HepG2 (cell line): ENCODE data around the gene RBCK1. TPM values are rescaled to one million over a fixed set of nuclear protein-coding genes. Genes with fewer than 3 reads are reported as not detected.

Experiments
- IKZF5 ChIP-seq: IDR thresholded peaks from 2 replicates; pipeline ENCODE4 v1.6.1; 2018; ENCODE audit warnings: missing genetic modification reagents, mild to moderate bottlenecking, missing compliant biosample characterization
- MAFF ChIP-seq: IDR thresholded peaks from 2 replicates; pipeline ENCODE4 v1.6.1; 2011; ENCODE audit warnings: low read depth, low read length, improper control_type of control experiment
- MAFK ChIP-seq, 2 experiments: IDR thresholded peaks in 1 of 2; conservative IDR thresholded peaks in 1 of 2; 2 replicates each; pipeline ENCODE4 v1.6.1; 2011; ENCODE audit warnings: improper control_type of control experiment in 2 of 2, low read length in 2 of 2
- MAX ChIP-seq: IDR thresholded peaks from 2 replicates; pipeline ENCODE4 v1.6.1; 2012; ENCODE audit warnings: inconsistent platforms
- NR2F1 ChIP-seq, 2 experiments: fragments of 450-650 bp in 1 of 2; formaldehyde crosslinking in 1 of 2; IDR thresholded peaks; 2 replicates each; pipeline versions ENCODE4 v1.5.0 to v1.6.1; 2016 to 2020; ENCODE audit warnings: mild to moderate bottlenecking in 1 of 2, missing compliant biosample characterization in 1 of 2, missing genetic modification reagents in 1 of 2, moderate library complexity in 1 of 2
- TCF12 ChIP-seq, 2 experiments: fragments of 450-650 bp in 1 of 2; sonication (generic) in 1 of 2; formaldehyde crosslinking in 1 of 2; IDR thresholded peaks; 2 replicates each; pipeline versions ENCODE4 v1.6.1 to v1.8.0; 2017 to 2022; ENCODE audit warnings: antibody characterized with exemption in 1 of 2, mild to moderate bottlenecking in 1 of 2, missing genetic modification reagents in 1 of 2, moderate library complexity in 1 of 2
- THAP11 ChIP-seq: IDR thresholded peaks from 2 replicates; pipeline ENCODE4 v1.6.1; 2016; ENCODE audit warnings: missing biosample characterization, missing genetic modification reagents
- ZBTB33 ChIP-seq: sonication (generic); formaldehyde crosslinking; IDR thresholded peaks from 2 replicates; pipeline ENCODE4 v1.4.0; 2020; ENCODE audit warnings: missing genetic modification reagents
- ZBTB42 ChIP-seq: sonication (generic); formaldehyde crosslinking; IDR thresholded peaks from 2 replicates; pipeline ENCODE4 v1.5.0; 2020; ENCODE audit warnings: mild to moderate bottlenecking, missing genetic modification reagents
- ZC3H4 ChIP-seq: sonication (generic); formaldehyde crosslinking; IDR thresholded peaks from 2 replicates; pipeline ENCODE4 v1.4.0; 2020; ENCODE audit warnings: missing genetic modification reagents, borderline replicate concordance
- ZEB1 ChIP-seq: IDR thresholded peaks from 2 replicates; pipeline ENCODE4 v1.6.1; 2012; ENCODE audit warnings: mild to moderate bottlenecking, low read depth, inconsistent platforms; ENCODE audit not compliant: insufficient replicate concordance
- ZFP82 ChIP-seq: sonication (generic); formaldehyde crosslinking; IDR thresholded peaks from 2 replicates; pipeline ENCODE4 v1.5.1; 2020; ENCODE audit warnings: mild to moderate bottlenecking, missing genetic modification reagents, borderline replicate concordance
- ZHX1 ChIP-seq: sonication (generic); formaldehyde crosslinking; IDR thresholded peaks from 2 replicates; pipeline ENCODE4 v1.8.1; 2022; ENCODE audit warnings: low read depth, mild to moderate bottlenecking, missing genetic modification reagents
- ZMAT3 ChIP-seq: sonication (generic); formaldehyde crosslinking; conservative IDR thresholded peaks from 2 replicates; pipeline ENCODE4 v1.7.0; 2021; ENCODE audit warnings: missing genetic modification reagents
- ZMYM2 ChIP-seq: sonication (generic); formaldehyde crosslinking; IDR thresholded peaks from 2 replicates; pipeline ENCODE4 v1.8.0; 2022; ENCODE audit warnings: mild to moderate bottlenecking, missing genetic modification reagents
- ZNF260 ChIP-seq: sonication (generic); formaldehyde crosslinking; IDR thresholded peaks from 2 replicates; pipeline ENCODE4 v1.4.0; 2020; ENCODE audit warnings: missing genetic modification reagents, low read depth, mild to moderate bottlenecking, borderline replicate concordance
- ZNF362 ChIP-seq: sonication (generic); formaldehyde crosslinking; IDR thresholded peaks from 2 replicates; pipeline ENCODE4 v1.4.0; 2020; ENCODE audit warnings: missing genetic modification reagents, mild to moderate bottlenecking, borderline replicate concordance
- ZNF572 ChIP-seq: sonication (generic); formaldehyde crosslinking; IDR thresholded peaks from 2 replicates; pipeline ENCODE4 v1.5.1; 2020; ENCODE audit warnings: mild to moderate bottlenecking, missing genetic modification reagents
- ZNF691 ChIP-seq: sonication (generic); formaldehyde crosslinking; IDR thresholded peaks from 2 replicates; pipeline ENCODE4 v1.4.0; 2020; ENCODE audit warnings: missing genetic modification reagents, low read depth, mild to moderate bottlenecking, borderline replicate concordance
- ZNF780A ChIP-seq: sonication (generic); formaldehyde crosslinking; IDR thresholded peaks from 2 replicates; pipeline ENCODE4 v1.8.0; 2022; ENCODE audit warnings: mild to moderate bottlenecking, missing genetic modification reagents, moderate library complexity
- ZNF782 ChIP-seq: sonication (generic); formaldehyde crosslinking; IDR thresholded peaks from 2 replicates; pipeline ENCODE4 v1.4.0; 2020; ENCODE audit warnings: missing genetic modification reagents, mild to moderate bottlenecking, borderline replicate concordance
- polyA plus RNA-seq, 8 experiments: library from polyadenylated mRNA; depleted of rRNA in 3 of 8; stranded (reverse) in 7 of 8; unstranded in 1 of 8; fragments of >200 nt; fragmentation: Illumina TruSeq in 4 of 8; extraction: Trizol in 4 of 8; gene quantifications; 2 replicates each; pipeline versions ENCODE4 v1.2.1 to v1.2.3, GENCODE V29; 2011 to 2016; ENCODE audit warnings: low read depth in 4 of 8, missing spikeins in 1 of 8, mixed read lengths in 1 of 8; ENCODE audit not compliant: insufficient read depth in 1 of 8
- total RNA-seq, 5 experiments: library from RNA; depleted of rRNA; stranded (reverse); fragments of >200 nt; fragmentation: Illumina TruSeq; extraction: Trizol; gene quantifications; 2 replicates each; pipeline ENCODE4 v1.2.3, GENCODE V29; 2016; ENCODE audit warnings: low read depth in 1 of 5

Gene RBCK1
- total and polyA plus RNA-seq, 2 of the 13 experiments (the other 11 are each of a cell fraction or from before 2014, with no cell fraction given): 149 to 215 TPM

GRCh38 chr20:428658-429200, 20.6 kb downstream of the RBCK1 start (continued):
- TF ChIP-seq ZMAT3 (CRISPR knock-in tag): no peak
- no peak for TF ChIP-seq MAFK (conservative IDR thresholded peaks at IDR 0.05 in 1 of 2, IDR thresholded peaks at IDR 0.05 in 1 of 2; ENCODE audit: low read length in 2 of 2)
- TF ChIP-seq ZNF691 (CRISPR knock-in tag): 0 out of 2 replicates have a peak, but pooled peaks have one; percentile 47
- peak; percentile 89; the same call in 1 of the 2 replicates for TF ChIP-seq ZBTB33 (CRISPR knock-in tag)
- TF ChIP-seq ZBTB42 (CRISPR knock-in tag): no peak
- TF ChIP-seq ZNF260 (CRISPR knock-in tag): no peak
- 0 out of 2 replicates have a peak, but pooled peaks have one; percentile 29 for TF ChIP-seq MAX
- no peak for TF ChIP-seq ZC3H4 (CRISPR knock-in tag)
- TF ChIP-seq ZEB1: no peak
- TF ChIP-seq ZNF782: no peak
- no peak for TF ChIP-seq IKZF5 (CRISPR knock-in tag)
- no peak for TF ChIP-seq ZNF362 (CRISPR knock-in tag)
- TF ChIP-seq MAFF: no peak
- no peak for TF ChIP-seq THAP11 (CRISPR knock-in tag)
- no peak for TF ChIP-seq NR2F1 (CRISPR knock-in tag; IDR thresholded peaks at IDR 0.05)
- TF ChIP-seq TCF12 (IDR thresholded peaks at IDR 0.05): no peak
- TF ChIP-seq TCF12 (CRISPR knock-in tag; IDR thresholded peaks at IDR 0.05): no peak
- no peak for TF ChIP-seq ZHX1 (CRISPR knock-in tag)
- no peak for TF ChIP-seq ZNF572
- no peak for TF ChIP-seq ZNF780A (CRISPR knock-in tag)
- no peak for TF ChIP-seq ZFP82 (CRISPR knock-in tag)
- TF ChIP-seq ZMYM2 (CRISPR knock-in tag): no peak
